Left hindlimb (tissue), 1 donor: ENCODE results near the gene TXNL4A.
"Not testable (repeated sequence)": the region's sequence is repeated elsewhere in the genome, so short reads cannot be mapped to it uniquely, and the experiment has no call there.

Experiments
- DNase-seq: peaks from one replicate; pipeline ENCODE4 v3.0.0-alpha.2; 2018

TXNL4A gene

GRCh38 chr18:79988451-79989194 is at the start of gene TXNL4A:
TXNL4A (minus strand) TSS chr18:79988563; CDS start chr18:79988392, 171 bp downstream.
- DNase-seq: peak; percentile 90

GRCh38 chr18:80037300-80037699 is 48.9 kb upstream of the TXNL4A start:
- DNase-seq: no peak

GRCh38 chr18:80035997-80036396 is 47.6 kb upstream of the TXNL4A start:
- DNase-seq: no peak

GRCh38 chr18:80034852-80035406 is 46.6 kb upstream of the TXNL4A start:
- DNase-seq: no peak

- peak; percentile 100 for DNase-seq
These were observed 45.9 kb upstream of the TXNL4A start, which contains the start of gene RBFA for GRCh38 chr18:80034068-80034851. RBFA (plus strand) TSS chr18:80034434; CDS start chr18:80034496, 62 bp downstream.

- DNase-seq: no peak
These were observed 45.1 kb upstream of the TXNL4A start for GRCh38 chr18:80033181-80034067.

- no peak for DNase-seq
These were observed 41.3 kb upstream of the TXNL4A start for GRCh38 chr18:80029690-80030089.

- DNase-seq: not testable (repeated sequence)
These were observed 39.4 kb upstream of the TXNL4A start for GRCh38 chr18:80027719-80028118.

- no peak for DNase-seq
These were observed 38.0 kb upstream of the TXNL4A start for GRCh38 chr18:80026363-80026762.

- no peak for DNase-seq
These were observed 34.8 kb upstream of the TXNL4A start for GRCh38 chr18:80023173-80023572.

- DNase-seq: no peak
These were observed 34.2 kb upstream of the TXNL4A start for GRCh38 chr18:80022613-80023012.

GRCh38 chr18:80012714-80013113 is 24.4 kb upstream of the TXNL4A start:
- no peak for DNase-seq

GRCh38 chr18:80011496-80012137 is 23.3 kb upstream of the TXNL4A start:
- not testable (repeated sequence) for DNase-seq

GRCh38 chr18:80010551-80010906 is 22.2 kb upstream of the TXNL4A start:
- no peak for DNase-seq

- peak; percentile 47 for DNase-seq
These were observed 21.5 kb upstream of the TXNL4A start for GRCh38 chr18:80009661-80010550.

- no peak for DNase-seq
These were observed 18.4 kb upstream of the TXNL4A start for GRCh38 chr18:80006724-80007123.

GRCh38 chr18:80004600-80005342 is 16.4 kb upstream of the TXNL4A start:
- no peak for DNase-seq

GRCh38 chr18:80002468-80002867 is 14.1 kb upstream of the TXNL4A start:
- DNase-seq: no peak

GRCh38 chr18:80000877-80001276 is 12.5 kb upstream of the TXNL4A start:
- DNase-seq: no peak

GRCh38 chr18:79999701-80000100 is 11.3 kb upstream of the TXNL4A start:
- DNase-seq: not testable (repeated sequence)
